Measurements from ENCODE around the gene ARAP2. TPM values are rescaled to one million over a fixed set of nuclear protein-coding genes. Genes with fewer than 3 reads are reported as not detected.
A peak's percentile ranks its signal among the peaks of the same experiment; 100 is the strongest.

ARAP2 gene
- total RNA-seq, 1 donor from 2014 or later = 0.93 TPM

DNA sequence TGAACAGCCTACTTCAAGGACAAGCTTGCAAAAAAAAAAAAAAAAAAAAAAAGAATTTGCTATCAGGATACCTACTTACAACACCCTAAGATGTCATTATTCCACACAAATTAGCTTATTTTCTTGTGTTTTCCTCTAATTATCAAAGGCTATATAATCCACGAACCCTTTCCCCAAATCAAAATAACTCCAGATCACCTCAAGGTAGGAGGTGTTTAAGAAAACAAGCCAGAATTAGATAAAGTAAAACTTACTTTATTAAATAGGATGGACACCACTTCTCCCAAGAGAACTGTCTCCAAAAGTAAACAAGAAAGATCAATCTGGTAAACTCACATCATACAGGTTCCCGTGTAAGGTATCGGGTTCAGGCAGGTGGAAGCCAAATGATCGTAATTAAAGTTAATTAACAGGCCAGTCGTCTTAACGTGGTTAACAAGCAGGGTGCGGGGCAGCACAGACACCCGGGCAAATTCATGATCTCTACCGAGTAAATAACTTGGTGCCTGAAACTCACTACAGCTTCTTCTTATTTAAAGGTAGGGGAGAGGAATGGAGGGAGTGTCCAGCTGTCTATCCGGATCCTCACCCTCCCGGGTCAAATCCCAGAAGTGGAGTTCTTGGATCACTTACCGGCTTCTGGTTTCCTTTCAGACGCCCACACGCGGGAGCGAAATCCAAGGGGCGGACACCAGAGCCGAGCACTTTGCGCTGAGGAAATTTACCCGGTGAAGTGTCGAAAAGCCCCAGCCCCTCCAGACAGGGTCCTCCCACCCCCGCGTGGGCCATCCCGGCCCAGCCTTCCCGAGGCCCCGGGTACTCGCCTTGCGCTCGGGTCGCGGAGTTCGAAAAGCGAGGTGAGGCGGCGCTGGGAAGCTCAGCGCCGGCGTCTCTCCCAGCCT is 708 bp downstream of the ARAP2 start:
- H3K4me1 Mint-ChIP-seq = peaks cover 14% of the 10 kb centered on the region
- peak overlapping the region; percentile 80 for H3K4me3 Mint-ChIP-seq
- H3K9me3 Mint-ChIP-seq = no peaks in the 10 kb centered on the region
- H3K36me3 Mint-ChIP-seq (ENCODE audit: low read depth) = no peaks in the 10 kb centered on the region
- DNase-seq (ENCODE audit: low read depth, low spot score) = peak; percentile 28
- no peak overlapping the region for H3K27ac Mint-ChIP-seq (ENCODE audit: unreplicated experiment)
- peaks cover 63% of the 10 kb centered on the region for H3K27me3 Mint-ChIP-seq (ENCODE audit: low read depth)
- TF ChIP-seq CTCF (conservative IDR thresholded peaks at IDR 0.05) = no peak

- no peaks in the 10 kb centered on the region for H3K9me3 Mint-ChIP-seq
- no peak for DNase-seq (ENCODE audit: low read depth, low spot score)
- TF ChIP-seq CTCF (conservative IDR thresholded peaks at IDR 0.05) = no peak
- peaks cover 14% of the 10 kb centered on the region for H3K4me1 Mint-ChIP-seq
- peaks cover 57% of the 10 kb centered on the region for H3K27me3 Mint-ChIP-seq (ENCODE audit: low read depth)
- H3K27ac Mint-ChIP-seq (ENCODE audit: unreplicated experiment) = no peak overlapping the region
- peak overlapping the region; percentile 80 for H3K4me3 Mint-ChIP-seq
- H3K36me3 Mint-ChIP-seq (ENCODE audit: low read depth) = no peaks in the 10 kb centered on the region
These were observed 1.5 kb downstream of the ARAP2 start for GRCh38 chr4:36242629-36243354.

- Mint-ChIP-seq H3K9me3 (peaks cover under 1% of the 10 kb centered on the region), H3K36me3 (ENCODE audit: low read depth) (no peaks in the 10 kb centered on the region), H3K27ac (ENCODE audit: unreplicated experiment) (no peak overlapping the region), H3K4me3 (no peak overlapping the region), H3K4me1 (peaks cover 14% of the 10 kb centered on the region), H3K27me3 (ENCODE audit: low read depth) (peaks cover 51% of the 10 kb centered on the region)
- no peak for DNase-seq (ENCODE audit: low read depth, low spot score)
- no peak for TF ChIP-seq CTCF (conservative IDR thresholded peaks at IDR 0.05)
These were observed 2.5 kb downstream of the ARAP2 start for GRCh38 chr4:36241771-36242170.

GRCh38 chr4:36237366-36238313 is 6.7 kb downstream of the ARAP2 start:
- Mint-ChIP-seq H3K4me3 (no peak overlapping the region), H3K27me3 (ENCODE audit: low read depth) (peaks cover 17% of the 10 kb centered on the region), H3K36me3 (ENCODE audit: low read depth) (no peaks in the 10 kb centered on the region), H3K27ac (ENCODE audit: unreplicated experiment) (no peak overlapping the region), H3K4me1 (peaks cover 29% of the 10 kb centered on the region), H3K9me3 (peaks cover 3% of the 10 kb centered on the region)
- no peak for TF ChIP-seq CTCF (conservative IDR thresholded peaks at IDR 0.05)
- DNase-seq (ENCODE audit: low read depth, low spot score) = no peak

DNA sequence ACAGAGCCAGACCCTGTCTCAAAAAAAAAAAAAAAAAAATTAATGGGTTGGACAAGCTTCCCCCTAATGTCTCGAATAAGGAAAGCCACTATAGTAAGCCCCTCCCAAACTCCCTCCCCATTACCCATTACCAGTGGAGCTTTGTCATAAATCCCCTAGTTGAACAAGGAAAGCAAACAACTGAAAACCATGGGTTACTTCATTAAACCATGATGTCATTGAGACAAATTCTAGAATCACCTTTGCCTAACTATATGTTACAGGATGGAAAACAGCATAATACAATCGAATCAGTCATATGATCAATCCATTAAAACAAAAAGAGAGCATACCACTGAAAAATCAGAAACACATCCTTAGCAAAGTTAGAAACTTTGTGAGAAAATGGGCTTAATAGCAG is 8.2 kb downstream of the ARAP2 start:
- no peak overlapping the region for H3K4me3 Mint-ChIP-seq
- H3K36me3 Mint-ChIP-seq (ENCODE audit: low read depth) = no peaks in the 10 kb centered on the region
- peaks cover 5% of the 10 kb centered on the region for H3K27me3 Mint-ChIP-seq (ENCODE audit: low read depth)
- peaks cover 27% of the 10 kb centered on the region for H3K4me1 Mint-ChIP-seq
- no peak for TF ChIP-seq CTCF (conservative IDR thresholded peaks at IDR 0.05)
- H3K9me3 Mint-ChIP-seq = peaks cover 3% of the 10 kb centered on the region
- H3K27ac Mint-ChIP-seq (ENCODE audit: unreplicated experiment) = no peak overlapping the region
- no peak for DNase-seq (ENCODE audit: low read depth, low spot score)
